ENCODE data around the gene STBD1.

The STBD1 gene

DNA sequence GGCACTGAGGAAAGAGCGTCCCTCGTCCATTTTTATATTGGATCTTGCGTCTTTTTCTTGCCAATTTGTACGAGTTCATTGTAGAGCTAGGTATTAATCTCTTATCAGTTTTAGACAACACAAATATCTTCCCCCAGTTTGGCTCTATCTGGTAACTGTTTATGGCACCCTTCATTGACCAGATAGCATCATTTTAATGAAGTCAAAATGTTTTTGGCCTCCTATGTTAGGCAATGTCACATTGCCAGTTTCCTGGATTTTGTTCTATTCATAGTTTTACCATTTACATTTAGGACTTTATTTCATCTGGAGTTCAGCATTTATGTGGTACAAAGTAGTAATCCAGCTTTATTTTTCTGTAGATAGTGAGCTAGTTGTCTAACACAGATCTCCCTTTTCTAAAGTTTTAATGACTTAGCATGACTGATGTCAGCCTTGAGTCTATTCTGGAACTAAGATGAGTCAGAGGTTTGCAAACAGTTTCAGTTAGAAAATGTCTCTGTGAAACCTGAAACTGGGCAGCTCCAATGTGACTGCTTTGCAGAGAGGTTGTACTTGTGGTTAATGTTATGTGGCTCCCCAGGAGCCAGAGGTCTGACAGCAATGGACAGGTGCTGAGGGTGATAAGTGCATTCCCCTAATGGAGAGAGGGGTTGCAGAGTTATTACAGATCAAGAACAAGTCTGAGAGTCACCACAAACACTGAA, 5.3 kb upstream of the STBD1 start:
- H3K36me3 ChIP-seq (replicated peaks): no peaks in the 10 kb centered on the region
- no peaks in the 10 kb centered on the region for H3K27me3 ChIP-seq (ENCODE audit: low read depth)
- H3K4me1 ChIP-seq: no peaks in the 10 kb centered on the region
- peaks cover 6% of the 10 kb centered on the region for H3K9me3 ChIP-seq
- no peak overlapping the region for H3K4me3 ChIP-seq
- in situ Hi-C loops (cut with MboI; ENCODE audit: low sequenced_read_pairs): no loop called here
- DNase-seq (ENCODE audit: low spot score in 2 of 2): no peak

DNA sequence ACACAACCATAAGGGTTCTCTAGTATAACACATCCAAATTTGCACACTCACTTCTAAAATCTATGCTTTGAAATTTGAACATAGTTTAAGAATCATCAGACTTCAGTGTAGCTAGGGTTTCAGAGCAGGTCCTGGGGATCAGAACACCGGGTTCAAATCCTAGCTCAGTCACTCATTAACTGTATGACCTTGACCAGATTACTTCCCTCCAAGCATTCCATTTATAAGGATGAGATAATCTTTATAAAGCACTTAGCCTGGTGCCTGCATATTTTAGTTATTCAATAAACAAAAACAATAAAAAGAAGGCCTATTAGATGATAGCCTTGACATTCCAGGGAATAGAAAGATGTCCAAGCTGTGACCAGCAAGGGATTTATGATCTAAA, 4.8 kb upstream of the STBD1 start:
- in situ Hi-C loops (cut with MboI; ENCODE audit: low sequenced_read_pairs): no loop called here
- no peaks in the 10 kb centered on the region for H3K4me1 ChIP-seq
- no peaks in the 10 kb centered on the region for H3K36me3 ChIP-seq (replicated peaks)
- peaks cover 6% of the 10 kb centered on the region for H3K9me3 ChIP-seq
- H3K4me3 ChIP-seq: no peak overlapping the region
- DNase-seq (ENCODE audit: low spot score in 2 of 2): no peak
- H3K27me3 ChIP-seq (ENCODE audit: low read depth): no peaks in the 10 kb centered on the region

DNA sequence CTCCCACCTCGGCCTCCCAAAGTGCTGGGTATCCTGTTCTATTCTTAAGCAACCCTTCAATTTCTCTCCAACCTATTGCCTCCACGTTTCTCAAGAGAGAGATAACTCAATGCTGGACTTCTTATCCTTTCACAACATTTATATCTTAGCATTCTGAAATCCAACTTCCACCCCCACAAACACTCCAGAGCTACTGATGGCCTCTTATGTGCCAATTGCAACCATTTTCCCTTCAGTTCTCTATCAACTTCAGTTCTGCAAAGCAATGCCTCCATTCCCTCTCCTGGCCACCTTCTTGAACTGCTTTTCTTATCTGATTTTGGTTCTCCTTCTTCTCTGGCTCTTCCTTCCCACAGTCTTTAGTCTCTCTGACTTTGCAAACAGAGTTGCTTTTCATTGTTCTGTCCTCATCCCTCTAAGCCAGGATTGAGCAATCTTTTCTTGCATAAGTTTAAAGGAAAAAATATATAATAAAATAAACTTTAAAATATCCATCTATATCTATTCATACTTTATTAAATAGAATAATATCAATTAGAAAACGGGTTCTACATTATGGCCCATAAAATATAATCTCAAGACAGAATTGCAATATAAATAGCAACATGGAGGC, 3.6 kb upstream of the STBD1 start:
- in situ Hi-C loops (cut with MboI; ENCODE audit: low sequenced_read_pairs): no loop called here
- no peak for DNase-seq (ENCODE audit: low spot score in 2 of 2)
- no peaks in the 10 kb centered on the region for H3K36me3 ChIP-seq (replicated peaks)

GRCh38 chr4:76305033-76305687, 1.4 kb upstream of the STBD1 start:
- Histone ChIP-seq H3K36me3 (replicated peaks) (no peaks in the 10 kb centered on the region; the same call in 1 of the 2 replicates), H3K27me3 (ENCODE audit: low read depth) (no peaks in the 10 kb centered on the region), H3K4me3 (peak overlapping the region; percentile 57), H3K4me1 (0 out of 2 replicates have a peak, but pooled peaks cover 5% of the 10 kb centered on the region), H3K9me3 (no peaks in the 10 kb centered on the region)
- in situ Hi-C loops (cut with MboI; ENCODE audit: low sequenced_read_pairs): no loop called here
- DNase-seq (ENCODE audit: low spot score in 2 of 2): no peak

More for the DNA sequence above, 3.6 kb upstream of the STBD1 start:
- Histone ChIP-seq H3K4me1 (0 out of 2 replicates have a peak, but pooled peaks cover 5% of the 10 kb centered on the region), H3K27me3 (ENCODE audit: low read depth) (no peaks in the 10 kb centered on the region), H3K4me3 (no peak overlapping the region), H3K9me3 (peaks cover 3% of the 10 kb centered on the region)

- DNase-seq (ENCODE audit: low spot score in 2 of 2): peak; percentile 48 to 77
- no peaks in the 10 kb centered on the region for H3K9me3 ChIP-seq
- H3K36me3 ChIP-seq (replicated peaks): no peaks in the 10 kb centered on the region; the same call in 1 of the 2 replicates
- in situ Hi-C loops (cut with MboI; ENCODE audit: low sequenced_read_pairs): no loop called here
- H3K27me3 ChIP-seq (ENCODE audit: low read depth): no peaks in the 10 kb centered on the region
- H3K4me1 ChIP-seq: 0 out of 2 replicates have a peak, but pooled peaks cover 5% of the 10 kb centered on the region
- H3K4me3 ChIP-seq: peak overlapping the region; percentile 57
Measured at GRCh38 chr4:76306882-76307659, 538 bp downstream of the STBD1 start.

- Histone ChIP-seq H3K4me3 (peak overlapping the region; percentile 57), H3K36me3 (replicated peaks) (no peaks in the 10 kb centered on the region; the same call in 1 of the 2 replicates), H3K4me1 (0 out of 2 replicates have a peak, but pooled peaks cover 5% of the 10 kb centered on the region), H3K9me3 (no peaks in the 10 kb centered on the region), H3K27me3 (ENCODE audit: low read depth) (no peaks in the 10 kb centered on the region)
- in situ Hi-C loops (cut with MboI; ENCODE audit: low sequenced_read_pairs): no loop called here
- no peak for DNase-seq (ENCODE audit: low spot score in 2 of 2)
Measured at GRCh38 chr4:76307660-76308014, 1.1 kb downstream of the STBD1 start.

DNA sequence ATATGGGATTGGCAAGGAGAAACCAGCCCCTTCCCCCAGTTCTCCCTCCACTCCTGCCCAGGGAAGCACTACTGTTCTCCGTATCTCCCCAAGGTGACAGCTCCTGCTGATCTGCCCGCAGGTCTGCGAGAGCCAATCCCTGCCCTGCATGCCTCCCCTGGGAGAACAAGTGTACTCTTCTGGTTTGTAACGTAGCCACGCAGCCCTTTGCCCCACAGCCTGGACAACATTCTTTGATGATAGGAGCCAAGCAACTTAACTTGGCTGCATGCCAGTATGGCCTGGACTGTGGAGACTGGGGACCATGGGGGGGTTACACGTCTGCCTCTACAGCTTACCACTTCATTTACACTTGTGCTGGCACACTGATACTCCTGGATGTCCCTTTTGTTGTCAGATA, 2.0 kb downstream of the STBD1 start:
- no peaks in the 10 kb centered on the region for H3K9me3 ChIP-seq
- in situ Hi-C loops (cut with MboI; ENCODE audit: low sequenced_read_pairs): no loop called here
- no peaks in the 10 kb centered on the region; the same call in 1 of the 2 replicates for H3K36me3 ChIP-seq (replicated peaks)
- no peaks in the 10 kb centered on the region for H3K27me3 ChIP-seq (ENCODE audit: low read depth)
- DNase-seq (ENCODE audit: low spot score in 2 of 2): no peak
- no peak overlapping the region for H3K4me3 ChIP-seq
- H3K4me1 ChIP-seq: 0 out of 2 replicates have a peak, but pooled peaks cover 5% of the 10 kb centered on the region

DNA sequence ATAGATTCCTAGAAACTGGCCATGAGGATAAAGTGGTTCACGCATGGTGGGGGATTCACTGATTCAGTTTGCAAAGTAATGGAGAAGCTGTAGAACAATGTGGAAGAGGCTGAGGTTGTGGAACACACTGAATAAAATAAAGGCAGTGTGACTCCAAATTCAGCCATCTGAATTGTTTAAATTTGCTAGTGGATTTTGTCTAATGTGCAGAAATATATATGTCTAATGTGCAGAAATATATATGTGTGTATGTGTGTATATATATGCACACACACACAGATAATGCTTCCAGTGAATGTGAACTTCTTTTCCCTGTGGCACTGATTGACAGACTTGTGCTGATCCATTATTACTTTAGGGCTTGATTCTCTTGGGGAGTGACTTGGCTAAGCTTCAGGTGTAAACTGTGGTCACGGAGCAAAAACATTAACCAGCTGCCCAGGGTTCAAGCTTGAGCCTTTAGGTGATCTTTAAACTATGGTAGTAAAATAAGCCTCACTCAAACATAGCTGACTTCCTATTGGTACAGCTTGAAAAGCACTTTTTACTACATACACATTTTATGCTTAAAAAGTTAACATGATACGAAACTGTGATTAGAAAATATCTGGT, 3.5 kb downstream of the STBD1 start:
- DNase-seq (ENCODE audit: low spot score in 2 of 2): no peak
- in situ Hi-C loops (cut with MboI; ENCODE audit: low sequenced_read_pairs): no loop called here

DNA sequence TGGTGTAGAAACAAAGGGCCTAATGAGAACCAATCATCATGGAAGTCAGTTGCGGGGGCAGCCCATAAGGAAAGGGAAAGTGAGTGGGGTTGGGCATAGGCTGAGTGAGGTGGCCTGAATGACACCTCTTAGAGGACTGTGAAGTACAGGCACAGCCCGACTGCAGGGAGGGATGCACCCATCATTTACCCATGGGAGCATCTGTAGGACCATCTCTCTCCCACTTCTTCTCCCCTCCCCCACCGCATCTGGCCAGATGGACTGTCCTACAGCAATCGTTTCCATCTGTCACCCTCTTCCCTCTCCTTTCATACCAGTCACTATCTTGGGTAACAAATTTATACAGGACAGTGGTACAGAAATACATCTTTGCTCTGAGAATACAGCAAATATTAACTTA, 4.2 kb downstream of the STBD1 start:
- Histone ChIP-seq H3K9me3 (no peaks in the 10 kb centered on the region), H3K36me3 (replicated peaks) (no peaks in the 10 kb centered on the region; the same call in 1 of the 2 replicates), H3K27me3 (ENCODE audit: low read depth) (no peaks in the 10 kb centered on the region), H3K4me1 (0 out of 2 replicates have a peak, but pooled peaks cover 5% of the 10 kb centered on the region), H3K4me3 (no peak overlapping the region)
- DNase-seq (ENCODE audit: low spot score in 2 of 2): no peak
- in situ Hi-C loops (cut with MboI; ENCODE audit: low sequenced_read_pairs): no loop called here

More for the DNA sequence above, 3.5 kb downstream of the STBD1 start:
- Histone ChIP-seq H3K9me3 (no peaks in the 10 kb centered on the region), H3K4me3 (no peak overlapping the region), H3K4me1 (0 out of 2 replicates have a peak, but pooled peaks cover 5% of the 10 kb centered on the region), H3K36me3 (replicated peaks) (no peaks in the 10 kb centered on the region; the same call in 1 of the 2 replicates), H3K27me3 (ENCODE audit: low read depth) (no peaks in the 10 kb centered on the region)

GRCh38 chr4:76311896-76312331, 5.4 kb downstream of the STBD1 start:
- H3K4me3 ChIP-seq: no peak overlapping the region
- no peak for DNase-seq (ENCODE audit: low spot score in 2 of 2)
- H3K9me3 ChIP-seq: no peaks in the 10 kb centered on the region
- in situ Hi-C loops (cut with MboI; ENCODE audit: low sequenced_read_pairs): no loop called here
- H3K4me1 ChIP-seq: 0 out of 2 replicates have a peak, but pooled peaks cover 5% of the 10 kb centered on the region
- H3K27me3 ChIP-seq (ENCODE audit: low read depth): no peaks in the 10 kb centered on the region
- no peaks in the 10 kb centered on the region; the same call in 1 of the 2 replicates for H3K36me3 ChIP-seq (replicated peaks)

DNA sequence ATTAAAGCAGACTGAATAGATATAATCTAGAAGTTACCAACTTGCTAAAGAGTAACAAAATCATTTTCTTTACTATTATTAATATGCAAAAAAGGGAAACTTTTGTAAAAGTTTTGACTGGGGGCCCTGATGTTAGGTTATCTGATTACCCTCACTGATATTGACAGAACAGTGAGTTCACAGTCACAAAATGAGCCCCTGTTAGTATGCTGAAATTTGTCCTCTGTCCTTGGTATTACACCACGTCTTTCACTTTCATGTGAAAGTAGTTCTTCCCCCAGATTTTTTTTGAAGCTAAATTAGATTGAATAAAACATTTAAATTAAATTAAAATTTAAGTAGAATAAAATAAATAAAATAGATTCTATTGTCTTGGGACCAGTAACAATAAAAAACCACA, 5.9 kb downstream of the STBD1 start:
- Histone ChIP-seq H3K4me3 (no peak overlapping the region), H3K36me3 (replicated peaks) (no peaks in the 10 kb centered on the region; the same call in 1 of the 2 replicates), H3K4me1 (0 out of 2 replicates have a peak, but pooled peaks cover 2% of the 10 kb centered on the region), H3K9me3 (no peaks in the 10 kb centered on the region), H3K27me3 (ENCODE audit: low read depth) (no peaks in the 10 kb centered on the region)
- in situ Hi-C loops (cut with MboI; ENCODE audit: low sequenced_read_pairs): no loop called here
- no peak for DNase-seq (ENCODE audit: low spot score in 2 of 2)

DNA sequence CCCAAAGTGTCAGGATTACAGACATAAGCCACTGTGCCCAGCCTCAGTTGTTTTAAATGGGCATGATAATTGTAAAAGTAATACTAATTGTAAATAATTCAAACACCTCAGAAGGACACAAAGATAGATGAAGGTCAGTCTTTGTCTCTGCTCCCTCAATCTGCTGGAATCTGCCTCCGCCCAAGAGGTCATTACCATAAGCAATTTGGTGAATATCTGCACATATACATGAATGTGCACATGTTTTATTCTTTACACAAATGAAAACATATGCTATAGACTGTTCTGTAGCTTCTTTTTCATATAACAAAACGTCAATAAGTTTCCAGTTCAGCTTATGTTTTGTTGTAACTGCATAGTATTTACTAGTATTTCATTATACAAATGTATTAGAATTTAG, 7.0 kb downstream of the STBD1 start:
- no peaks in the 10 kb centered on the region; the same call in 1 of the 2 replicates for H3K36me3 ChIP-seq (replicated peaks)
- no peaks in the 10 kb centered on the region for H3K9me3 ChIP-seq
- H3K4me1 ChIP-seq: no peaks in the 10 kb centered on the region
- no peak overlapping the region for H3K4me3 ChIP-seq
- in situ Hi-C loops (cut with MboI; ENCODE audit: low sequenced_read_pairs): no loop called here
- H3K27me3 ChIP-seq (ENCODE audit: low read depth): no peaks in the 10 kb centered on the region
- no peak for DNase-seq (ENCODE audit: low spot score in 2 of 2)
